ENCODE measurements around the gene PIGB.

GRCh38 chr15:55361048-55361447 lies 42.0 kb downstream of the PIGB start:
- TF ChIP-seq POLR2A (IDR thresholded peaks at IDR 0.05; ENCODE audit: borderline replicate concordance, extremely low read depth, insufficient read depth, insufficient read length) (no peak), CTCF (IDR thresholded peaks at IDR 0.05 in 2 of 3, conservative IDR thresholded peaks at IDR 0.05 in 1 of 3; ENCODE audit: borderline replicate concordance in 1 of 3, insufficient read depth in 1 of 3, low read depth in 2 of 3, low read length in 2 of 3) (no peak), REST (IDR thresholded peaks at IDR 0.05; ENCODE audit: low read depth) (no peak)

Measured in HCT116 (cell line).